Mesothelial cell of epicardium (in vitro differentiated cells): Measurements from ENCODE around the gene LEP. TPM values are rescaled to one million over a fixed set of nuclear protein-coding genes. Genes with fewer than 3 reads are reported as not detected.

Source experiments
- DNase-seq, 2 experiments: peaks; one replicate each; pipeline ENCODE4 v3.0.0; 2021; ENCODE audit warnings: low spot score in 2 of 2; ENCODE audit not compliant: unreplicated experiment in 2 of 2
- H3K27ac Mint-ChIP-seq: 2 replicates; pipeline ENCODE4 v1.8.0; 2021; ENCODE audit warnings: mixed read lengths
- H3K27me3 Mint-ChIP-seq: 2 replicates; pipeline ENCODE4 v1.8.0; 2021; ENCODE audit warnings: low read depth, mixed read lengths
- H3K36me3 Mint-ChIP-seq: 2 replicates; pipeline ENCODE4 v1.8.0; 2021; ENCODE audit warnings: mixed read lengths
- H3K4me1 Mint-ChIP-seq: 2 replicates; pipeline ENCODE4 v1.8.0; 2021; ENCODE audit warnings: mixed read lengths
- H3K4me3 Mint-ChIP-seq: 2 replicates; pipeline ENCODE4 v1.8.0; 2021; ENCODE audit warnings: mild to moderate bottlenecking, moderate library complexity, mixed read lengths
- H3K9me3 Mint-ChIP-seq: 2 replicates; pipeline ENCODE4 v1.8.0; 2021; ENCODE audit warnings: mixed read lengths
- CTCF ChIP-seq: fragments of 200-600 bp; sonication (generic); IDR thresholded peaks from one replicate; pipeline ENCODE4 v1.5.0; 2021; ENCODE audit warnings: antibody characterized with exemption; ENCODE audit not compliant: unreplicated experiment
- microRNA-seq: library from miRNA; unstranded; fragments of <30 nt; microRNA quantifications from one replicate; pipeline ENCODE4 v1.2.0, GENCODE V29; 2021; ENCODE audit warnings: inconsistent platforms, mixed read lengths
- total RNA-seq: library from RNA; stranded (reverse); gene quantifications from 3 replicates; pipeline ENCODE4 v1.2.1, GENCODE V29; 2021

The LEP gene
- total RNA-seq, 1 donor from 2014 or later = not detected

- H3K9me3 Mint-ChIP-seq = no peaks in the 10 kb centered on the region
- H3K4me1 Mint-ChIP-seq = no peaks in the 10 kb centered on the region
- H3K36me3 Mint-ChIP-seq = peaks cover 27% of the 10 kb centered on the region
- no peak overlapping the region for H3K4me3 Mint-ChIP-seq
- no peak overlapping the region for H3K27ac Mint-ChIP-seq
- TF ChIP-seq CTCF = no peak
- H3K27me3 Mint-ChIP-seq = no peaks in the 10 kb centered on the region
- DNase-seq = no peak
Observed at GRCh38 chr7:128304212-128304611, 63.1 kb downstream of the LEP start.

GRCh38 chr7:128307061-128307460 lies 66.0 kb downstream of the LEP start:
- Mint-ChIP-seq H3K4me1 (no peaks in the 10 kb centered on the region), H3K27ac (no peak overlapping the region), H3K36me3 (peaks cover 41% of the 10 kb centered on the region), H3K9me3 (no peaks in the 10 kb centered on the region), H3K27me3 (no peaks in the 10 kb centered on the region), H3K4me3 (no peak overlapping the region)
- DNase-seq = no peak
- no peak for TF ChIP-seq CTCF

Small RNAs within 50 kb of the gene (microRNA-seq; reads per million reads assigned to microRNA genes)
- 0.88 reads per million for gene MIR129-1

Other genes starting within 250 kb of the LEP start
- gene LRRC4, start 209.8 kb upstream of the LEP start, total RNA-seq = 2.3 to 3.2 TPM (median 2.9 TPM) in 3 replicates
- 76.8 to 80.6 TPM (median 78.5 TPM) in 3 replicates for gene RBM28, start 102.6 kb downstream of the LEP start, total RNA-seq
- 7.9 to 9.5 TPM (median 9.1 TPM) in 3 replicates for gene PRRT4, start 120.4 kb downstream of the LEP start, total RNA-seq
- 39.3 to 41.9 TPM (median 41.7 TPM) in 3 replicates for gene IMPDH1, start 168.7 kb downstream of the LEP start, total RNA-seq
- gene HILPDA, start 214.6 kb downstream of the LEP start, total RNA-seq = 25.1 to 27.1 TPM (median 25.6 TPM) in 3 replicates
- gene METTL2B, start 235.5 kb downstream of the LEP start, total RNA-seq = 33.9 to 40.6 TPM (median 39.9 TPM) in 3 replicates